Measurements from ENCODE around the gene TSHZ2.

TSHZ2 gene

GRCh38 chr20:53331151-53331973, 359.2 kb downstream of the TSHZ2 start:
- no peaks in the 10 kb centered on the region for H3K27me3 ChIP-seq (ENCODE audit: insufficient read depth, low read depth)
- H3K9ac ChIP-seq, result no peak overlapping the region
- H3K4me2 ChIP-seq, result no peak overlapping the region
- no peaks in the 10 kb centered on the region for H3K79me2 ChIP-seq (ENCODE audit: insufficient read depth, low read depth)
- H4K20me1 ChIP-seq (ENCODE audit: insufficient read depth), result no peaks in the 10 kb centered on the region
- no peak overlapping the region for H3K4me3 ChIP-seq (IDR thresholded peaks at IDR 0.05; ENCODE audit: insufficient read depth, low read depth, low read length)
- H2AFZ ChIP-seq (ENCODE audit: low read depth), result no peak overlapping the region
- H3K36me3 ChIP-seq (ENCODE audit: insufficient read depth), result no peaks in the 10 kb centered on the region
- no peak overlapping the region for H3K27ac ChIP-seq
- no peak for TF ChIP-seq CTCF (conservative IDR thresholded peaks at IDR 0.05; ENCODE audit: low read depth, low read length)
- H3K4me1 ChIP-seq (ENCODE audit: low read depth, poor library complexity, severe bottlenecking), result no peaks in the 10 kb centered on the region

DNA sequence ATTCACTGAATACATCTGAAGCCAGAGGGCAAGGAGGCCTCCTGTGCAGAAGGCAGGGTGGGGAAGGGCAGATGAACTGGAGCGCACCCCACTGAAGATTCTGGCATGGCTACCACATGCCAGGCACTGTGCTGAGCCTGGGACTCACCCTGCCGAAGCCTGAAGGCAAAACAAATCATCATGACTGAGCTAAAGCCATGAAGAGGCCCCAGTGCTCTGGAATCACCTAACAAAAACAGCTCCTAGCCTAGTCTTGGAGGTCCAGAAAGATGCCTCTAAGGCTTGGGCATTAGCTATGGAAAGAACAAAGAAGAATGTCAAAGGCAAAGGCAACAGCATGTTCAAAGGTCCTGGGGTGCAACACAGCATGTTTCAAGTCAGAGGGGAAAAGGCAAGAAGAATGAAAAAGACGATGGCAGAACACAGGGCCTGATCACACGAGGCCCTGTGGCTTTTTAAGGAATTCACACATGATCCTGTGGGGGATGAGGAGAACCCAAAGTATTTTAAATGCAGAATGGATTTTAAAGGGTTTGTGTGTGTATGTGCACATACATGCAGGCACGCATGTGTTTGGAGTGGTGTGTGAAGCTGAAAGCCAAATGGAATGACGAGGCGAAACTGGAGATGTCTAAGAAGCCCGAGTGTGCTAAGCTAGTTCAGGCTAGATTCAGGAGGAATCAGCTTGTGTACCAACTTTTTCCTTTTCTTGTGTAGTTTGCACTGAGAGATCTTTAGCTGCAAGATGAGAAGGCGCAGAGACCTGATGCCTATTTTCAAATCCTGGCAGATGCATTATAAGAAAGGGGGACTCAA, 360.1 kb downstream of the TSHZ2 start:
- no peak overlapping the region for H3K4me2 ChIP-seq
- H3K27ac ChIP-seq, result no peak overlapping the region
- no peaks in the 10 kb centered on the region for H3K36me3 ChIP-seq (ENCODE audit: insufficient read depth)
- H3K79me2 ChIP-seq (ENCODE audit: insufficient read depth, low read depth), result no peaks in the 10 kb centered on the region
- H3K9ac ChIP-seq, result no peak overlapping the region
- no peaks in the 10 kb centered on the region for H3K27me3 ChIP-seq (ENCODE audit: insufficient read depth, low read depth)
- no peaks in the 10 kb centered on the region for H3K4me1 ChIP-seq (ENCODE audit: low read depth, poor library complexity, severe bottlenecking)
- H4K20me1 ChIP-seq (ENCODE audit: insufficient read depth), result no peaks in the 10 kb centered on the region
- no peak overlapping the region for H2AFZ ChIP-seq (ENCODE audit: low read depth)
- no peak for TF ChIP-seq CTCF (conservative IDR thresholded peaks at IDR 0.05; ENCODE audit: low read depth, low read length)
- no peak overlapping the region for H3K4me3 ChIP-seq (IDR thresholded peaks at IDR 0.05; ENCODE audit: insufficient read depth, low read depth, low read length)

GRCh38 chr20:53334861-53335260, 362.7 kb downstream of the TSHZ2 start:
- H3K4me3 ChIP-seq (IDR thresholded peaks at IDR 0.05; ENCODE audit: insufficient read depth, low read depth, low read length), result no peak overlapping the region
- H3K4me1 ChIP-seq (ENCODE audit: low read depth, poor library complexity, severe bottlenecking), result no peaks in the 10 kb centered on the region
- no peak overlapping the region for H2AFZ ChIP-seq (ENCODE audit: low read depth)
- no peak for TF ChIP-seq CTCF (conservative IDR thresholded peaks at IDR 0.05; ENCODE audit: low read depth, low read length)
- no peak overlapping the region for H3K4me2 ChIP-seq
- no peaks in the 10 kb centered on the region for H3K79me2 ChIP-seq (ENCODE audit: insufficient read depth, low read depth)
- H3K9ac ChIP-seq, result no peak overlapping the region
- no peaks in the 10 kb centered on the region for H3K36me3 ChIP-seq (ENCODE audit: insufficient read depth)
- H3K27me3 ChIP-seq (ENCODE audit: insufficient read depth, low read depth), result no peaks in the 10 kb centered on the region
- no peaks in the 10 kb centered on the region for H4K20me1 ChIP-seq (ENCODE audit: insufficient read depth)
- H3K27ac ChIP-seq, result no peak overlapping the region

DNA sequence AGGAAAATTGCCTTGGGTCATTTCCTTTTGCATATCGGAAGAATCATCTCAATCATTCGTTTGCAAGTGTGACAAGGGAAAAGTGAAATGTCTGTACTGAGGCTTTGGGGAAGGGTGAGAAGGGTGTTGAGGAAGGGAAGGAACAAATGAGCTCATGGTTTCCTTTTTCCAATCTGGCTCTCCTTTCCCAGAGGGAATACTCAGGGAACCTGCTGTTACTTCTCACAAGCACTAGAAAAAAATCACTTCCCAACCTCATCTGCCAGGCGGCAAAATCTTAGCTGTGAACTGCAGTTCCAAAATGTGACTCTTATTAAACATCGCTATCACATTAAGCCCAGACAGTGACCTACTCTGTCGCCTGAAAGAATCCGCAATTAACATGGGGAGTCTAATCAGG, 363.4 kb downstream of the TSHZ2 start:
- Histone ChIP-seq H2AFZ (ENCODE audit: low read depth) (no peak overlapping the region), H3K27me3 (ENCODE audit: insufficient read depth, low read depth) (no peaks in the 10 kb centered on the region), H3K27ac (no peak overlapping the region), H3K9ac (no peak overlapping the region), H3K4me1 (ENCODE audit: low read depth, poor library complexity, severe bottlenecking) (no peaks in the 10 kb centered on the region), H3K4me2 (no peak overlapping the region), H3K4me3 (IDR thresholded peaks at IDR 0.05; ENCODE audit: insufficient read depth, low read depth, low read length) (no peak overlapping the region), H4K20me1 (ENCODE audit: insufficient read depth) (no peaks in the 10 kb centered on the region), H3K36me3 (ENCODE audit: insufficient read depth) (no peaks in the 10 kb centered on the region), H3K79me2 (ENCODE audit: insufficient read depth, low read depth) (no peaks in the 10 kb centered on the region)
- TF ChIP-seq CTCF (conservative IDR thresholded peaks at IDR 0.05; ENCODE audit: low read depth, low read length), result no peak
